ENCODE results near the gene GYPC.

GYPC gene

DNA sequence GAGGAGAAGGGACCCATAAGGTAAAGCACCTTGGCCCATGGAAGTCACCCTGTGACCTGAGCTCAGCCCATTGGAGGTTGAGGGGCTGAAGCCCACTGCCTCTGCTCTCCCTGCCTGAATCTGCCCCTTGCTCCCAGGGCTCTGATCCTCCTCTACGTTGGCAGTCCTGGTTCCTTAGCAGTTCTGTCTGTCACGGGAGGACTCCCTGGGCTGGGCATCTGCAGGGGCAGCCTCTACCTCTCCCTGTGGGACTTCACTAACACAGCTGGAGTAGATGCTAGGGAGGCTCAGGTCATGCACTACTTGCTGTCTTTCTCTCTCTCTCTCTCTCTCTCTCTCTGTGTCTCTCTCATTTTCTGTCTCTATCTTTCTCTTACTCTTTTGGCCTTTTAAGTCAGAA, 8.7 kb downstream of the GYPC start:
- H3K4me1 ChIP-seq: peaks cover 15% of the 10 kb centered on the region
- H3K79me2 ChIP-seq: peaks cover 2% of the 10 kb centered on the region
- no peaks in the 10 kb centered on the region for H3K36me3 ChIP-seq (ENCODE audit: control insufficient read depth, insufficient read depth, low read length)
- H3K4me3 ChIP-seq (ENCODE audit: low read depth, low read length): no peak overlapping the region
- H2AFZ ChIP-seq: no peak overlapping the region
- no peaks in the 10 kb centered on the region for H3K9me3 ChIP-seq (ENCODE audit: control insufficient read depth, low read length)
- no peaks in the 10 kb centered on the region for H3K27me3 ChIP-seq (ENCODE audit: control insufficient read depth, insufficient read depth, low read length)
- H3K9ac ChIP-seq: no peak overlapping the region
- no peak overlapping the region for H3K4me2 ChIP-seq (ENCODE audit: low read length)
- H3K27ac ChIP-seq: no peak overlapping the region
- TF ChIP-seq, protein P1, sequence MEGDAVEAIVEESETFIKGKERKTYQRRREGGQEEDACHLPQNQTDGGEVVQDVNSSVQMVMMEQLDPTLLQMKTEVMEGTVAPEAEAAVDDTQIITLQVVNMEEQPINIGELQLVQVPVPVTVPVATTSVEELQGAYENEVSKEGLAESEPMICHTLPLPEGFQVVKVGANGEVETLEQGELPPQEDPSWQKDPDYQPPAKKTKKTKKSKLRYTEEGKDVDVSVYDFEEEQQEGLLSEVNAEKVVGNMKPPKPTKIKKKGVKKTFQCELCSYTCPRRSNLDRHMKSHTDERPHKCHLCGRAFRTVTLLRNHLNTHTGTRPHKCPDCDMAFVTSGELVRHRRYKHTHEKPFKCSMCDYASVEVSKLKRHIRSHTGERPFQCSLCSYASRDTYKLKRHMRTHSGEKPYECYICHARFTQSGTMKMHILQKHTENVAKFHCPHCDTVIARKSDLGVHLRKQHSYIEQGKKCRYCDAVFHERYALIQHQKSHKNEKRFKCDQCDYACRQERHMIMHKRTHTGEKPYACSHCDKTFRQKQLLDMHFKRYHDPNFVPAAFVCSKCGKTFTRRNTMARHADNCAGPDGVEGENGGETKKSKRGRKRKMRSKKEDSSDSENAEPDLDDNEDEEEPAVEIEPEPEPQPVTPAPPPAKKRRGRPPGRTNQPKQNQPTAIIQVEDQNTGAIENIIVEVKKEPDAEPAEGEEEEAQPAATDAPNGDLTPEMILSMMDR (IDR thresholded peaks at IDR 0.05): no peak

DNA sequence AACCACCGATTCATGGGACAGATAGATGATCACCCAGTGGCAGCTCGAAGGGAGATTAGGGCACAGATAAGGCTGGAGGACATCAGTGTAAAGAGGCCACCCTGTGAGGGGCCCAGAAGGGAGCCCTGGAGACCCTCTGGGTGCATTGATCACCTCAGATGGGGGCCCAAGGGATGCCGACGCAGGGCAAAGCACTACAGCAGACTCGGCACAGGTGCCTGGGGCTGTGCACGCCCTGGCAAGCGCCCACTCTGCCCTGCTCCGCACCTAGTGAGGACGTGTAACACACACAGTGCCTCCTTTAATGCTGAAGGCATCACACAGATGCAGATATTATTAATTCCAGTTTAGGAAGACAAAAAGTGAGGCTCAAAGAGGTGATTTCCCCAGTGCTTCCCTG, 9.5 kb downstream of the GYPC start:
- Histone ChIP-seq H2AFZ (no peak overlapping the region), H3K4me3 (ENCODE audit: low read depth, low read length) (no peak overlapping the region), H3K79me2 (peaks cover 2% of the 10 kb centered on the region), H3K4me1 (peaks cover 15% of the 10 kb centered on the region), H3K9me3 (ENCODE audit: control insufficient read depth, low read length) (no peaks in the 10 kb centered on the region), H3K4me2 (ENCODE audit: low read length) (no peak overlapping the region), H3K9ac (no peak overlapping the region), H3K36me3 (ENCODE audit: control insufficient read depth, insufficient read depth, low read length) (no peaks in the 10 kb centered on the region), H3K27ac (no peak overlapping the region), H3K27me3 (ENCODE audit: control insufficient read depth, insufficient read depth, low read length) (no peaks in the 10 kb centered on the region)
- TF ChIP-seq, protein P1 (IDR thresholded peaks at IDR 0.05): no peak

DNA sequence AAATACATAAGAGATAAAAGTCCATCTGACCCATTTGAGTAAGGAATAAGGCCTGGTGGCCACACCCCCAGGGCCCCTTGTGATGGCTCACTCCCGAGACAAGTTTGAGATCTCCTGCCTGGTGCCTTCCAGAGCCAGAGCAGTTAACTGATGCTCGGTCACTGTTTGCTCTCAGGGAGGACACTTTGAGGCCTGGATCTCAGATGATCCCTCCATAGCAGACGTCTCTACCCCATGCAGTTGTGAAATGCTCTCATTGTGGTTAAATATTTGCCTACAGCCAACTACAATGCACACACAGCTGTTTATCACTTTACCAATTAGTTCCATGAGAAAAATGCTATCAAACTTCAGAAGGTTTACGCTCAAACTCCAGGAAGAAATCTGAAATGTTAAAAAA, 12.3 kb downstream of the GYPC start:
- Histone ChIP-seq H3K4me1 (peaks cover 21% of the 10 kb centered on the region), H2AFZ (no peak overlapping the region), H3K4me3 (ENCODE audit: low read depth, low read length) (no peak overlapping the region), H3K9me3 (ENCODE audit: control insufficient read depth, low read length) (no peaks in the 10 kb centered on the region), H3K4me2 (ENCODE audit: low read length) (no peak overlapping the region), H3K27me3 (ENCODE audit: control insufficient read depth, insufficient read depth, low read length) (no peaks in the 10 kb centered on the region), H3K79me2 (no peaks in the 10 kb centered on the region), H3K9ac (no peak overlapping the region), H3K36me3 (ENCODE audit: control insufficient read depth, insufficient read depth, low read length) (no peaks in the 10 kb centered on the region), H3K27ac (no peak overlapping the region)
- TF ChIP-seq, protein P1 (IDR thresholded peaks at IDR 0.05): no peak

DNA sequence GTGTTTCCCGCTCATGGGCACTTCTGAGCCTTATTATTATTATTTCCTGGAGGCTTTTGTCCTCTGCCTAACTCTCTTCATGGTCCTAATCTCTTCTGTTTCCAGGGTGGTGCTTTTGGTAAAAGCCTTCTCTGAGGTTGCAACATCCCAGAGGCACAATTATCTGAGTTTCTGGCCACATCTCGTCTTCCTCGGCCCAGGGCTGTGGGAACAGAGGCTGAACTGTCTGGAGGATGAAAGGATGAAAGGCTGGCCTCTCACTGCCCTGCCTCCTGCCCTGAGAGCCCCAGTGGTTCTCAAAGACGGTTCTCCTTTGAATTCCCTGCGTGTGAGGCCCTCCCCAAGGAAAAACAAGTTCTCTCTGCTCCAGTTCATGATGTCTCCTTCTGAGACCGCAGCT, 13.8 kb downstream of the GYPC start:
- peaks cover 18% of the 10 kb centered on the region for H3K4me1 ChIP-seq
- H3K4me2 ChIP-seq (ENCODE audit: low read length): no peak overlapping the region
- H3K27ac ChIP-seq: peak overlapping the region; percentile 39
- no peaks in the 10 kb centered on the region for H3K27me3 ChIP-seq (ENCODE audit: control insufficient read depth, insufficient read depth, low read length)
- H3K4me3 ChIP-seq (ENCODE audit: low read depth, low read length): no peak overlapping the region
- no peaks in the 10 kb centered on the region for H3K79me2 ChIP-seq
- TF ChIP-seq, protein P1 (IDR thresholded peaks at IDR 0.05): no peak
- H2AFZ ChIP-seq: no peak overlapping the region
- no peak overlapping the region for H3K9ac ChIP-seq
- H3K36me3 ChIP-seq (ENCODE audit: control insufficient read depth, insufficient read depth, low read length): no peaks in the 10 kb centered on the region
- H3K9me3 ChIP-seq (ENCODE audit: control insufficient read depth, low read length): no peaks in the 10 kb centered on the region

DNA sequence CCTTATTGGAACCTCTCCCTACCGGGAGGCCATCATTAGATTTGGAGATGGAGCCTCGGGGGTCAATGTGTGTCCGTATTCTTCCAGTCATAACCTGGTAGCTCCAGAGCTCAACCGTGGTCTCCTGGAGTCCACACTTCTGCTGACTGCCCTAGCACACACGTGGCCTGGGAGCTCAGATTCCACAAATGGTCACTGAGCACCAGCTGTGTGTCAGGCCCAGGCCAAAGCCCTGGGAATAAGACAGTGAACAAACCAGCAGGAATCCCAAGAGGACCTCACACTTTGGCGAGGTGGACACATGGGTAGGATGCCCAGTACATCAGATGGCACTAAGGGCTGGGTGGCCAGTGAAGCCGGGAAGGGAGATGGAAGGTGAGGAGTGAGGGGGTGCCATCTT, 15.5 kb downstream of the GYPC start:
- Histone ChIP-seq H3K9me3 (ENCODE audit: control insufficient read depth, low read length) (no peaks in the 10 kb centered on the region), H3K36me3 (ENCODE audit: control insufficient read depth, insufficient read depth, low read length) (no peaks in the 10 kb centered on the region), H3K9ac (no peak overlapping the region), H3K4me2 (ENCODE audit: low read length) (no peak overlapping the region), H3K4me1 (peaks cover 6% of the 10 kb centered on the region), H3K27ac (no peak overlapping the region), H3K4me3 (ENCODE audit: low read depth, low read length) (no peak overlapping the region), H3K27me3 (ENCODE audit: control insufficient read depth, insufficient read depth, low read length) (no peaks in the 10 kb centered on the region), H3K79me2 (no peaks in the 10 kb centered on the region), H2AFZ (no peak overlapping the region)
- TF ChIP-seq, protein P1 (IDR thresholded peaks at IDR 0.05): no peak

Measured in parathyroid adenoma (tissue), 2 donors.